ENCODE measurements around the gene PTPN9.
"Not testable (repeated sequence)": the region's sequence is repeated elsewhere in the genome, so short reads cannot be mapped to it uniquely, and the experiment has no call there.

The PTPN9 gene

DNA sequence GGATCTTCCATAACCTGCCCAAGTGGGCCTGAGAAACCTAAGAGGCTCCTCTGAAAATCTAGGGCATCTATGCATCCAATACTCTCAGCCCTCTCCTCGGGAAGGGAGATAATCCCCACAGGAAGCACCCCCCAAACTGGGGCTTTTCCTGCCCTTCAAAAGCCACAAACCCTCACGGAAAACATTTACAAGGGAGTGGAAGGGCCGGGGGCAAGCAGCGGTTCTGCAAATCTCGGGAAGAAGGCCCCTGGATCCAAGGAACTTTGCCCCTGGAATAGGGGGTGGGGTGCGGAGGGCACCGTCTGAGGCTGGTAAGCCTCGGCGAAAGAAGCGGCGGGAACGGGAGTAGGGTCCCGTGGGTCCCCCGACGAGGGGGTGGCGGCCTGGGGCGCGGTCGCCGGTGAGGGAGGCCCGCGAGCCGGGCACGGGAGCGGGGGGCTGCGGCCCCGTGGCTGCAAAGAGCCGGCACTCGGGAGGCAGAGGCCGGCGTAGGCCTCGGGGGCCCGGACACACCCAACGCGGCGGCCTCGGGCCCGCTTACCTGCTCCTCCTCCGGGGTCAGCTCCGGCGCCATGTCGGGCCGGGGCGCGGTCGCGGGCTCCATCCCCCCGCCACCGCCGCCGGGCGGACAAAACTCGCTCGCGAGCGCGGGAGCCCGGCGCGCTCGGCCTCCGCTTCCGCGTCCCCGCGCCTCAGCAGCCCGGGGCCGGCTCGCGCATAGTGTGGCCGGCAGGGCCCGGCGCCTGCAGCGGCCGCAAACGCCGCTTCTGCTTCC is 755 bp downstream of the PTPN9 start:
- peak; percentile 16 for DNase-seq

- peak; percentile 28 for DNase-seq
These were observed 1.5 kb downstream of the PTPN9 start for GRCh38 chr15:75577401-75578172.

DNA sequence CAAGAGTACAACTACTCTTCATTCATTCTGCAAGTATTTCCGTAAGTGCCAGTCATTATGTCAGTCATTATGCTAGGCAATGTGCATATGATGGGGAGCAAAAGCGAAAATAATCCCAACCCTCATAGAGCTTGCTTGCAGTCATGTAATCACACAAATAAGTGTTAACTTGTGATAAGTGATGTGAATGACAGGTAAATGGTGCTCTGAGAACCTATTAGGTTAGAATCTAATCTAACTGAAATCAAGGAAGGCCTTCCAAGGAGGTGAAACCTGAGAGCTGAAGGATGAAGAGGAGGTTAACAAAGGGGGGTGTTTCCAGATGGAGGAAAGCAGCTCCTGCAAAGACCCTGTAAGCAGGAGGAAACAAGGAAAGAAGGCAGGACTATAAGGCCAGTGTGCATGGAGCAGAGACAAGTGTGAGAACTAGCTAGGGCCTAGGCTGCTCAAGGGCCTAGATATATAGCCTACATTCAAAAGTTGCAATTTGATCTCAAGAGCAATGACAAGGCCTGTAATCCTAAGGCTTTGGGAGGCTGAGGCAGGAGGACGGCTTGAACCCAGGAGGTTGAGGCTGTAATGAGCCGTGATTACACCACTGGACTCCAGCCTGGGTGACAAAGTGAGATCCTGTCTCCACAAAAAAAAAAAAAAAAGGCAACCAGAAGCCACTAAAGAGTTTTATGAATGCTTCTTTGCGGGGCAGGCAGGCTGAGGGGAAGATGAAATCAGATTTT is 5.3 kb downstream of the PTPN9 start:
- no peak for DNase-seq

DNA sequence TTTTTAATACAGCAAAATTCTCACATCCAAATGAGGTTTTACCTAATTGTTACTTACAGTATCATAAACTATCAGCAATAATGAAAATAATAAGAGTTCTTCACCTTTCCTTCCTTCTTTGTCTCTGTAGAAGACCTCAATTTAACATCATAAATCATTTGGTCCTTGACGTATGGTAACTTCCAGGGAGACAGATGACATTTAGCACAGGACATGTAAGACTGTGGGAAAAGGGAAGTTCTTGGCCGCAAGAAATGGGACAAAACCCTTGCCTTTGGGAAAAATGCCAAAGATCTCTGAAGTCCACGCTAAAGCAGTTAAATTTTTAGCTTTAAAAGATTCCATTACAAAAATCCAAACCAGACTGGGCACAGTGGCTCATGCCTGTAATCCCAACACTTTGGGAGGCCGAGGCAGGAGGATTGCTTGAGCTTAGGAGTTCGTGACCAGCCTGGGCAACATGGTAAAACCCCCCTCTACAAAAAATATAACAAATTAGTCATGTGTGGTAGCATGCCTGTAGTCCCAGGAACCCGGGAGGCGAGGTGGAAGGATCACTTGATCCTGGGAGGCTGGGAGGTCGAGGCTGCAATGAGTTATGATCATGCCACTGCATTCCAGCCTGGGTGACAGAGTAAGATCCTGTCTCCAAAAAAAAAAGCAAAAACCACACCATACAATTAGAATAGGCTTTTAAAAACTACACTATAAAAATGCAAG is 8.8 kb downstream of the PTPN9 start:
- DNase-seq, result no peak

- DNase-seq, result no peak
These were observed 13.8 kb downstream of the PTPN9 start for GRCh38 chr15:75565062-75565970.

DNA sequence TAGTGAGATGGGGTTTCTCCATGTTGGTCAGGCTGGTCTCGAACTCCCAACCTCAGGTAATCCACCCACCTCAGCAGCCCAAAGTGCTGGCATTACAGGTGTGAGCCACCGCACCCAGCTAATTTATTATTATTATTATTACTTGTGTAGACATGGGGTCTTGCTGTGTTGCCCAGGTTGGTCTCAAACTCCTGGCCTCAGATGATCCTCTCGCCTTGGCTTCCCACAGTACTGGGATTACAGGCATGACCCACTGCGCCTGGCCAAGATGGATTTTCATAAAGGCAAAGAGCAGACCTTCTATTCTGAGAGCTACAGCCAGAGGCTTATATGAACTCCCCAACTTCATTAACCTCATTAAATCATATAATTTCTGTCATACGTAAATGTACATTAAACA is 17.2 kb downstream of the PTPN9 start:
- no peak for DNase-seq

- DNase-seq, result not testable (repeated sequence)
These were observed 19.8 kb downstream of the PTPN9 start for GRCh38 chr15:75559360-75559759.

- DNase-seq, result not testable (repeated sequence)
These were observed 20.2 kb downstream of the PTPN9 start for GRCh38 chr15:75558955-75559354.

- peak; percentile 20 for DNase-seq
These were observed 24.4 kb downstream of the PTPN9 start for GRCh38 chr15:75554717-75555116.

DNA sequence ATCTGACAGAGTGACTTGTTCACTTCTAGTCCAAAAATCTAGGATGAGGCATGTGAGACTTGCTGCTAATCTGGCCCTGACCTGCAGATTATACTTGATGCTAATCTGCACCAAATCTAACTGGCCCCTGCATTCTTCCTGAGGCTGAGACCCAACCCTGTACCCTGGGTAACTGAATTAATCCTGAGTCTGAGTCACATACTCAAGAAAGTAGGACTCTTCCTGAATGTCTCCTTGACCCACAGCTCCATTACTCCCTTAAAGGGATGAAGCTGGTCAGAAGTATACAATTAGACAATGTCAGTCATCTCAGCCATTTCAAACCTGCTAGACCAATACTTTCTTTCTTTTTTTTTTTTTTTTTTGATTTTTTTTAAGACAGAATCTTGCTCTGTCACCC is 25.5 kb downstream of the PTPN9 start:
- no peak for DNase-seq

DNA sequence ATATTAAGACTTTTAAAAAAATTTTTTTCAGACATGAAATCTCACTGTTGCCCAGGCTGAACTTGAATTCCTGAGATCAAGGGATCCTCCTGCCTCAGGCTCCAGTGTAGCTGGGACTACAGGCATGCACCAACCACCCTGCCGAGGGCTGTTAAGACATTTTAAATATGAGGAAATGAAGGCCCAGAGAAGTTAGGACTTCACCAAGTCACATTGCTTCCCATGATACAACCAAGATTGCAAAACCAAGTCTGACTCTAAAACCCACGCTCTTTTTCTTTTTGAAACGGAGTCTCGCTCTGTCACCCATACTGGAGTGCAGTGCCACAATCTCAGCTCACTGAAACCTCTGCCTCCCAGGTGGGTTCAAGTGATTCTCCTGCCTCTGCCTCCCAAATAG is 28.0 kb downstream of the PTPN9 start:
- no peak for DNase-seq

GRCh38 chr15:75545064-75545463 is 34.1 kb downstream of the PTPN9 start:
- no peak for DNase-seq

- no peak for DNase-seq
These were observed 34.8 kb downstream of the PTPN9 start for GRCh38 chr15:75544359-75544758.

- not testable (repeated sequence) for DNase-seq
These were observed 36.1 kb downstream of the PTPN9 start for GRCh38 chr15:75542949-75543545.

DNA sequence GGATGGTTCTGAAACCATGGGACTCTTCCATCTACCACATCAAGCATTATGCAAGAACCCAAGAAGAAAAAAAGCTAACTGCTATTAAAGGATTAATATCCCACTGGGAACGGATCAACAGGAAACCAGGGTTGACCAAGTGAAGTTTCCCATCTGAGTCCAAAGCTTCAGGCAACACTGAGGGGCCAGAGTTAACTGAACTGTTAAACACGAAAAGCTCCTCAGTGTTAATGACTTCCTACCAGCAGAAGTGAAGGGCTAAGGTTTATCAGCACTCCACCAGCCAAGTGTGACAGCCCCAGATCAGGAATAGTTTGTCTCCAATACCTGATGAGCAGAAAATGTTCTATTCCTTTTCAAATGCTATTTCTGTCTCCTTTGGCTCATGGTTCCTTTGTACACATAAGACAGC is 36.7 kb downstream of the PTPN9 start:
- no peak for DNase-seq

- DNase-seq, result no peak
These were observed 40.7 kb downstream of the PTPN9 start for GRCh38 chr15:75538376-75538775.

DNA sequence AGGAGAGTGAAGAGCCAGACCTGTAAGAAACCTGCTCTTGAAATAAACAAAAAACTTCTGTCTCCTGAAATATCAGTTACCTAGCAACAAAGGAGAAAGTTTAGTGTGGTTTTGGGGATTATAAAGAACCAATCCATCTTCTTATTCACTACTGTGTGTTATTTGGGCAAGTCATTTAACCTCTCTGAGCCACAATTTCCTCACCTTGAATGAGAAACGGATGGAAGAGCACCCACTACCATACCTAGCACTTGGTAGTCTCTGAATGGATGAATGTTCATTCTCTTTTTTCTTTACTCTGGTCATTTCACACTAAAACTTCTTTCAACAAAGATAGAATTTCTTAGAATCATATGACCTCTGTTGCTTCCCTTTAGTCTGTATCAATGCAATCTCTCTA is 45.2 kb downstream of the PTPN9 start:
- DNase-seq, result no peak

DNA sequence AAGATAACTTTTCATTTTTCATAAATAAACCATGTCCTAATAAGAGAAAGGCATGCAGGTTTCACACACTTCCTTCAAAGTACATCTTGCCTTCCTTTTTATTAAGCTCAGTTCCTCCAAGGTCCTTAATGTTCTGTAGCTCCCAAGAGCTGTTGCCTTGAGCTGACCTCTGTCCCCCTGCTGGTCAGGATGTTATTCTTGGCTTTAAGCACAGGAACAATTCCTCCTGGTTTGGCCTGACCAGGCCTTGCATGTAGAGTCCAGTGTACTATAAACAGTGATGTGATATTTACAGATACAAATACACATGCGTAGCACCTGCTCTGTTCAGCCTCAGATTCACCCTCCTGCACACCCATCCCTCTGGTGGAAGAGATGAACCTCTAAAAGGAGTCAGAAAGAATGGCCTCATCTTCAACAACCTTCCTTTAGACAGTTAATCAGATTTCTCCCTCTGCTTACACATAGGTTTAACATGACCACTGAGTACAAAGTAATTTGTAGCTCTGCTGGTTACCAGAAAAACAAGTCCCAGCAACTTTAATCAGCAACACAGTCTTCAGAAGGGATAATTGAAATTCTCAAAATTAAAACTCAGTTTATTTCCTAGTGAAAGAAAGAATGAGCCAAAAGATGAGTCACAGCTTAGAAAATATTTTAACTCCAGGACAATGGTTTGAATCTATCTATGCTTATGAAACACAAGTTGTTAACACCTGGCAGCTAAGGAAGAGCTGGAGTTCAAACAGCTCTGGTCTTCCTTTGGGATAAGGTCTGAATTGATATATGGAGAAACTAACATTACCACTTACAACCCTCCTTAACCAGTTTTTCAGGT is 46.5 kb downstream of the PTPN9 start:
- DNase-seq, result peak; percentile 2

DNA sequence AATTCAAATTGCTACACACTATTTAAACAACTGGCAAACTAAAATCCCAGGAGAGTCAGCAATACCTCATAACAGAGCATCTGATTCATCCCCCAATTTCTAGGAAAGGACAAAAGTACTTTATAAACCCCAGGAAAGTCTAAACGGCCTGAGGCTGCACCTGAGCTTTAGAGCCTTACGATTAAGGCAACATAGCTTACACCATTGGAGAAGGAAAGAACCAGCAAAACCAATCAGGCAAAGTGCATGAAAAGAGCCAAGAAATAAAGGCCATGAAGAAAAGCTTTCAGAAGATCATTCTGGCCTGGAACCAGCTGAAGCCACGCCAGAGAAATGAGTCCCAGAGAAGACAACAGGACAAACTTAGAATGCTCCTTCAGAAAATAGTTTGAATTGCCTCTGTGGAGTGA is 48.1 kb downstream of the PTPN9 start:
- no peak for DNase-seq

DNA sequence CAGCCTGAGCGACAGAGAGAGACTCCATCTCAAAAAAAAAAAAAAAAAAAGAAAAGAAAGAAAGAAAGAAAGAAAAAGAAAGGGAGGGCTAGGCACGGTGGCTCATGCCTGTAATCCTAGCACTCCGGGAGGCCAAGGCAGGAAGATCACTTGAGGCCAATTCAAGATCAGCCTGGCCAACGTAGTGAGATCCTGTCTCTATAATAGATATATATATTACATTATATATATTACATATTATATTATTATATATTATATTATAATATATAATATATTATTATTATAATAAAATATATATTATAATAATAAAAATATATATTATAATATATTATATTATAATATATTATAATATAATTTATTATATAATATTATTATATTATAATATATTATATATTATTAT is 48.9 kb downstream of the PTPN9 start:
- DNase-seq, result no peak

Data from NCI-H526 treated with DMSO at 0.1 percent for 48 hours (cell line).